ENCODE measurements around the gene SPP2.
A peak's percentile ranks its signal among the peaks of the same experiment; 100 is the strongest.

SPP2 gene

DNA sequence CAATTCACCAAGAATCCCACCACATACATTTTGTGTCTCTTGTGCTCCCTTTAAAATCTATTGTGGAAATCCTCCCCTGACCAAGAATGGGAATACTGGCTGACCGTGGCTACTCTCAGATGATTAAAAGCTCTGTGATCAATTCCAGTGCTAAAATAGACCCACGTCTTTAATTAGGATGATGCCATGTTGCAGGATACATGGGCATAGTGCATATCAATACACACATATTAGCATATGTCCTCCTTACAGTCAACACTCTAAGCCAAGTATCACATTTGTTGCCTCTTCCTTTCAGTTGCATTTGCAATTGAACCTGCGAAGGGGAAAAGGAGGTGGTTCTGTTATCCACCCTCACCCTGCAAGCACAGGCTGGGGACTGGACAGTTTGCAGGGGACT lies 41.8 kb downstream of the SPP2 start:
- no peak for DNase-seq (ENCODE audit: low spot score)

DNA sequence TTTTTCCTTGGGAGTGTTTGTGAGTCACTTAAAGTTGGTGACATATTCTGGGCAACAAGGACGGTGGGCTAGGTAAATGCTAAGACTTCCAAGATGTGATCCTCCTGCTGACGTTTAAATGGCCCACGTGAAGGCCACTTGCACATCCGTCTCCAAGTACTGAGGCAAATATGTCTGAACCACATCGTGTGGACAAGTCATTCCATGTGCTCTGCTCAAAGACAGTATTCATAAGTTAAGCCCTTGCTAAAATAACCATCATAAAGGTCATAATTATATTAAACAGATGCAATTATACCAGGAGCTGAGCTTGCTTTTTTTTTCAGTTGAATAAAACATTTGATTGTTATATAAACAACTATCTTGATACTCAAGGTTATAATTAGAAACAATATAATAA lies 44.8 kb downstream of the SPP2 start:
- no peak for DNase-seq (ENCODE audit: low spot score)

DNA sequence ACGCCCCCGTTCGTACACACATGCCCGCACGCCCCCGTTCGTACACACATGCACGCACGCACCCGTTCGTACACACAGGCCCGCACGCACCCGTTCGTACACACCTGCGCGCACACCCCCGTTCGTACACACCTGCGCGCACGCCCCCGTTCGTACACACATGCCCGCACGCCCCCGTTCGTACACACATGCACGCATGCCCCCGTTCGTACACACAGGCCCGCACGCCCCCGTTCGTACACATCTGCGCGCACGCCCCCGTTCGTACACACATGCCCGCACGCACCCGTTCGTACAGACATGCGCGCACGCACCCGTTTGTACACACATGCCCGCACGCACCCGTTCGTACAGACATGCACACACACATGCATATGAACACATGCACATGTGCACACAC lies 45.7 kb downstream of the SPP2 start:
- no peak for DNase-seq (ENCODE audit: low spot score)

DNA sequence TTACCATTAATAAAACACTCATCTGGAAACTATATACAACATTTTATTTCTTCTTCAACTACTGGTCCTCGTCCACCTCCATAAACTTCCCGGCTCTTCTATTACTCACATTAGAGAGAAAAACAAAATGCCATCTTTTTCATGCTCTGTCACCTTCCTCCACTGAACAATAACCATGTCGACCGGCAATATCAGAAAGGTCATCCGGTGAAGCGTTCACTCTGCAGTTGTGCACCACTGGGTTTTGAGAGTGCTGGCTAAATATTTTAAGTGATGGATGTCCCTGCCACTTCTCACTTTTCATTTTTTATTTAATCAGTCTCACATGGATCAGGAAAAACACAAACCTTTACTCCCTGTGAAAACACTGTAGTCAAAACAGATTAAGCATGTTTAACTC lies 48.2 kb downstream of the SPP2 start:
- DNase-seq (ENCODE audit: low spot score): no peak

DNA sequence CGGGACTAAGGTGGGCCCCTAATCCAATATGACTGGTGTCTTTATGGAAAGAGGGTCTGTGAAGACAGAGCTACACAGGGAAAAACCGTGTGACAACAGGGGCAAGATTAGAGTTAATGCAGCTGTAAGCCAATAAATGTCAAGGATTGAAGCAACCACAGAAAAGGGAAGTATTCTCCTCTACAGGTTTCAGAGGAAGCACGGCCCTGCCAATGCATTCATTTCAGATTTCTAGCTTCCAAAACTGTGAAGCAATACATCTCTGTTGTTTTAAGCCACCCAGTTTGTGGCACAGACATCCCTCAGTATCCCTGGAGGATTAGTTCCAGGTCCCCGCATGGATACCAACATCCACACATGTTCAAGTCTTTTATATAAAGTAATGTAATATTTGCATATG lies 48.8 kb downstream of the SPP2 start:
- DNase-seq (ENCODE audit: low spot score): no peak

DNA sequence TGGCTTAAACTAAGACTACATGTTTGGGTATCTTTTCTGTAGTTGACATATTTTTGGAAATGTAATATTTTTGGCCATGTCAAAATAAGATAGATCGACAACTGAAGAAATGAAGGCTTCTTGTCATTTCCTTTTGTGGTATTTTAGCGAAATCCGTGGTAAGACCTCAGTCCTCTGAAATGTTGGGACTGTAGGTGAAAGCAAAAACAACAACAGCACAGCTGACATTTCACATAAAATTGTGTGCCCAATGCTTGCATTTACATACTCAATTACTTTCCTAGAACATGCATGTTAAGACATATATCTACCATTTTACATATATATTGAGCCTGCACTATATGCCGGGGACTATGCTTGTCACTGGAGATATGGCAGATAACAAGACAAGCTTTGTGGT lies 50.2 kb downstream of the SPP2 start:
- DNase-seq (ENCODE audit: low spot score): no peak

DNA sequence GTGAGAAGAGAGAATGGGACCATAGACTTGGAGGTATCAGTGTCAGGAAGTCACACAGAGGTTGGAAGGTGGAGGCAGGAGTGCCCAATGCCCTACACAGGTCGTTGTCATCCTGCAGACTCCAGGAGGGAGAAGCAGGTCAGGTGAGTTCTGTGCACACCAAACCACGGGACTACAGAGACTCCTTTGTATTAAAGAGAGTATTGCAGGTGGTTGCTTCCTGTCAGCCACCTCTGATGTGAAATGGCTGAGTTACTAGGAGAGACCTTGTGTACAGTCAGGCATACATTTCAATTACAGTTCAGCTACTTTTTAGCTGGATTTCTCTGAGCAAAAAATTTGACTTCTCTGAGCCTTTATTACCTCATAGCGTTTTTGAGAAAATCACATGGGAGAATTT lies 51.6 kb downstream of the SPP2 start:
- DNase-seq (ENCODE audit: low spot score): no peak

DNA sequence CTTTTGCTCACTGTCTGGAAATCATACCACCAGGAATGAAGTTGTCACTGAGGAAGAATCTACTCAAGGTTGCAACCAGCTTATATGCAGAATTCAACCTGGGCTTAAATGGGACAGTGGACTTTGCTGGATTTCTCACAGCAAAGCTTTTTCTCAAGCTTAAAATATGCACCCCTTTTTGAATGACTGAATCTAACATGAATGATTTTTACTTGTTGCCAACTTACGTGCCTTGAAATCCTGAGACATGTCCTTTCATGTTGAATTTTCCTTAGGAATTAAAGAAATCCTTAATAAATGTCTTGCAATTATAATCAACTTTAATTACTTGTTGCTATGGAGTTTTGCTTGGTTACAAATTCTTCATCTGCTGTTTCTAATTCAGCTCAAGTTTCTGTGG lies 57.4 kb downstream of the SPP2 start:
- no peak for DNase-seq (ENCODE audit: low spot score)

DNA sequence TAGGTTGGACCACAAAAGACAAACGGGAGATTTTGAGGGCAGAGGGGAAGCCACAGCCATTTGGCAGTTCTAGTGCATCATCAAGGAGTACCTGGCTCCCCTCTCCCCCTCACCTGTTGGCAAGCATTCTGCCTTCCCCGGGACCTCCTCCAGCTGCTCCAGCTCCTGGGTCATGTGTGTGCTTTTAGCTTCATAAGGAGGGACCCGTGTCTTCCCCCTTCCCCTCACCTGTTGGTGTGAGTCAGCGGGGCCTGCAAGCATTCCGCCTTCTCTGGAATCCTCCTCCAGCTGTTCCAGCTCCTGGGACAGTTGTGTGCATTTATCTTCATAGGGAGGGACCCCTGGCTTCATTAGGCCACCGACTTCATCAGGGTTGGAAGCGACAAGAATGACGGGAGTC lies 58.8 kb downstream of the SPP2 start:
- no peak for DNase-seq (ENCODE audit: low spot score)

DNA sequence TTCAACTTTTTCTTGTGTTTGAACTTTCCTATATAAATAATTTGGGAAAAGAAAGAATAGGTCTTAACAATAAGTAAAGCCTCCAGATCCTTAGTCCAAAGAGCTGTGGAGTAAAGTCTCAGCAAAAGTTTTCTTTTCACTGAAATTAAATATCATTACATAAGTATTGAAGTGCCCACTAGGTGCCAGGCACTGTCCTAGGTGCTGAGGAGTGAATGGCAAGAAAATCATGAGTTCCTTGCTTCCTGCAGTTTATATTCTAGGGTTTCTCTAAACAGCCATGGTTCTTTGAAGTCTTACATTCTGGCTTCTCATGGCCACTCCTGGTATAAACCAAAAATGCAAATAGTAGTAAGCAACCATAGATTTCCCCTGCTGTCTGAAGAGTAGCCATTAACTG lies 59.7 kb downstream of the SPP2 start:
- no peak for DNase-seq (ENCODE audit: low spot score)

DNA sequence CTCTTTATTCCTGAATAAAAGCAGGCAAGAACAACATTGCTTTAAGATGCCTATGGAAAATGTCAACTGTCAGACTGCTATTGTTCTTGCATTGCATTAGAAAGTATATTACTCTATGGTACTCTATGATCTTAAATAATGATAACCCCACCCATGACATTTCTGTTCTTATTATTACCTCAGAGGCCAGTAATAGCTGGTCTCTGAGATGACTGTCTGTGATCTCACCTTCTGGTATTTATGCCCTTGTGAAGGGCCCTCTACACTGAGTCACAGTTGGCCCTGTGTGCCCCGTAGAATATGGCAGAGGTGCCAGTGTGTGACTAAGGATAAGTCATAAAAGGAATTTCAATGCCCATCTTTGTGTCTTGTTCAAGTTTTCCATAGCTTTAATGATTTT lies 61.0 kb downstream of the SPP2 start:
- peak; percentile 58 for DNase-seq (ENCODE audit: low spot score)

DNA sequence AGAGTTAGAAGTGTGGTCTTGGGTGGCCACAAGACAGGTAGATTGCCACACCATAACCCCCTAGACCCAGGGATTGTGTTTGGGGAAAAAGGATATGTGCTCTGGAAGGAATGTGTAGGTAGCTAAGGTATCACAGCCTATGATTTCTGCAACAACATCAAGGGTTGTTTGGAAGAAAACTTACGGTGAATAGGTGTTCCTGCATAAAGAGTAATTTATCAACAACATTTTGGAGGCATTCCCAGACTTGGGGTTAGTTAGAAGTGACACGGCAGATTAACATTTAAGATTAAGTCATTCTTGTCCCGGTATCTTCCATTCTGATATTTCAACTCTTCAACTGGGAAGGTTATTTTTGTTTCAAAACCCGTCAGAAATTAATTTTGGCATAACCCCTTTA lies 65.5 kb downstream of the SPP2 start:
- no peak for DNase-seq (ENCODE audit: low spot score)

DNA sequence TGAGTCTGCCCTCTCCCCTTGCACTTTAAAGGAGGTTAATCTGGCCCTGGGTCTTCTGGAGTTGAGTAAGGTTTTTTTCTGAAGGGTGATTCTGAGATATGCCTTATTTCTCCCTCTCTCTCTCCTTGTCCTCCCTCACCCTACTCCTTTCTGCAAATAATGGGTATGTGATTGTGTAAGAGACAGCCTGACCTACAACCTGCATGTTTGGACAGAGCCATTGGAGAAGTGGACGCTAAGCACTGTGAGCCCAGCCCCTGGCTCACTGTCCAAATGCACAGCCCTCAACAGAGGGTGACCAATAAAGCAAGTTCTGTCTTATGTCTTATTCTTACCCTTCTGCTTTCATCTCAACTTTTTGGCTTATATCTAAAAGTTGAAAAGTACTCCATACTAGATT lies 71.5 kb downstream of the SPP2 start:
- no peak for DNase-seq (ENCODE audit: low spot score)

DNA sequence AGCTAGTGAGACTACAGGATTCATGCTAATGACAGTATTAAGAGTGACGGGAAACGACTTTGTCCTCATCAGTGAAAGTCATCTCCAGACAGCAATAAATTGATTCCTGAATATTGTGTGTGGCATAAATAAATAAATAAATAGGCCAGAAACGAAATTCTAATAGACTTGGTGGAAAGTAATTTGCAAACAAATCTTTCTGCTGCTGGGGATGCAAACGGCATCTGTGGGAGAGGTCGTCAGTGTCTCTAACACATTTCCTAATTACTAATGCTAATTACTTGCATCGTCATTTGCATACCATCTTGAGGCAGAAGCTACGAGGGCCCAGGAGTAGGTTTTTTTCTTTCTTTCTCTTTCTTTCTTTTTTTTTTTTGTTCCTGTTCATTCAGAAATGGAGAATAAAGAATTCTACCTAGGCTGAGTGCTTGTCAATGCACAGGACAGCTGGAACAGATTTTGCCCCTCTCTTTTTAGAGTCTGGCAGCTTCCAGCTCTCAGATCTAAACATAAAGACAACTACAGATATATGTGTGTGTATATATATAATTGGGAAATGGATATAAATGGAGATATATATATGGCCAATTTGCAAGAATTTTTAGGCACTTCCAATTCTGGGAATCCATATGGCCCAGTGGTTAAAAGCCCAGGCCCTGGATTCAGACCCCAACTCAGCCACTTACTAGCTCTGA lies 75.1 kb downstream of the SPP2 start:
- no peak for DNase-seq (ENCODE audit: low spot score)

DNA sequence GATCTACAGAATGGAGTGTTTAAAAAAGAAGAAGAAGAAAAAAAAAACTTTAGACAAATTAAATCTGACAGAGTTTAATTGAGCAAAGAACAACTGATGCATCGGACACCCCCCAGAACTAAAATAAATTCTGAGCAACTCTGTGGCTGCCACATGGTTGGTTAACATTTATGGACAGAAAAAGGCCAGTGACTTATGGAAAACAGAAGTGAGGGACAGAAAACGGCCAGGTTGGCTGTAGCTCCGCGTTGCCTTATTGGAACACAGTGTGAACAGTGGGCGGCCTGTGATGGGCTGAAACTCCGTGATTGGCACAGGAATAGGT lies 75.6 kb downstream of the SPP2 start:
- DNase-seq (ENCODE audit: low spot score): no peak

Measured in AG08396 (cell line).